IPS-15b (cell line): ENCODE measurements around the gene BUB1B.
"Not testable (repeated sequence)": the region's sequence is repeated elsewhere in the genome, so short reads cannot be mapped to it uniquely, and the experiment has no call there.

Experiments
- H3K27me3 ChIP-seq: one replicate; pipeline ENCODE4 v1.6.1; 2013; ENCODE audit warnings: low read length; ENCODE audit not compliant: control insufficient read depth, insufficient read depth
- H3K36me3 ChIP-seq: one replicate; pipeline ENCODE4 v1.6.1; 2013; ENCODE audit warnings: low read length; ENCODE audit not compliant: control insufficient read depth, insufficient read depth
- H3K4me1 ChIP-seq: one replicate; pipeline ENCODE4 v1.6.1; 2013; ENCODE audit warnings: mild to moderate bottlenecking, low read length; ENCODE audit not compliant: control insufficient read depth, insufficient read depth
- H3K4me3 ChIP-seq: one replicate; pipeline ENCODE4 v1.5.1; 2013; ENCODE audit warnings: low read depth, low read length
- H3K9ac ChIP-seq: one replicate; pipeline ENCODE4 v1.6.1; 2013; ENCODE audit warnings: low read depth, mild to moderate bottlenecking, low read length
- H3K9me3 ChIP-seq: one replicate; pipeline ENCODE4 v1.6.1; 2013; ENCODE audit warnings: mild to moderate bottlenecking, low read length; ENCODE audit not compliant: control insufficient read depth, insufficient read depth

BUB1B gene

DNA sequence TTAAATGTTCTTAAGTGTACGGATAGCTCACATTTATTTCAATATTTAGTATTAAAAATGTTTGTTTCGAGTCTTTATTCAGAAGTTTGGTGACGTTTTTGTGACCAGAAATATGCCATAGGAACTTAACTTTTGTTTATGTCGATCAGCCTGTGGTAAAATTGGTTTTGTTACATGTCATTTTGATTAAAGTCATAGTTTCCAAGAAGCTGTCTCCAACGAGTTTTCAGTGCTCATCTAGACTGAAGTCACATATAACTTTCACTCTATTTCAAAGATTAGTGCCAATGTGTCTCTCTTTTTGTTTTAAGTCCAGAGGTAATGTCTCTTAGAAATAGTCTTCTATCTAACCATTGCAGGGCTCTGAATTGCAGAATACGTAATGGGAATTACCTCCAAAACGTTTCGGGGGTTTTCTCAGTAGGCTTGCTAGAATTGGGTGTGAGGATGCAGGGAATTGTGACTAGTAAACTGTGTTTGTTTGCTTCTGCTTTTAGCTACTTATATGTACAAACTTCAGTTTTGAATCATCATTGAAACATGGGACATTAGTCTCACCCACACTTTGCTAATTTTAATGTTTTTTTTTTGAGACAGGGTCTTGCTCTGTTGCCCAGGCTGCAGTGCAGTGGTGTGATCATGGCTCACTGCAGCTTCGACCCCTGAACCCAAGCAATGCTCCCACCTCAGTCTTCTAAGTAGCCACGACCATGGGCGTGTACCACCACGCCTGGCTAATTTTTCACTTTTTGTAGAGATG is 3.0 kb downstream of the BUB1B start:
- Histone ChIP-seq H3K4me1 (peaks cover 5% of the 10 kb centered on the region), H3K4me3 (no peak overlapping the region), H3K9me3 (no peaks in the 10 kb centered on the region), H3K27me3 (no peaks in the 10 kb centered on the region), H3K36me3 (no peaks in the 10 kb centered on the region), H3K9ac (no peak overlapping the region)

DNA sequence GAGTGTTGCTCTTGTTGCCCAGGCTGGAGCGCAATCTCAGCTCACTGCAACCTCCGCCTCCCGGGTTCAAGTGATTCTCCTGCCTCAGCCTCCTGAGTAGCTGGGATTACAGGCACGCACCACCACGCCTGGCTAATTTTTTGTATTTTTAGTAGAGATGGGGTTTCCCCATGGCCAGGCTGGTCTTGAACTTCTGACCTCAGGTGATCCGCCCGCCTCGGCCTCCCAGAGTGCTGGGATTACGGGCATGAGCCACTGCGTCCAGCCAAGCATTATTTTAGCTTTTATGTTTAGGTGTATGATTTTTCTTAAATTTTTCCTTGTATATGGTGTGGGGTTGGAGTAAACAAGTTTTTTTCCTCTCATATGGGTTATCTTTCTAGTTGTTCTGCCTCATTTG is 6.5 kb downstream of the BUB1B start:
- not testable (repeated sequence) for H3K9ac ChIP-seq, H3K9me3 ChIP-seq, H3K4me3 ChIP-seq, H3K36me3 ChIP-seq, H3K27me3 ChIP-seq, H3K4me1 ChIP-seq

DNA sequence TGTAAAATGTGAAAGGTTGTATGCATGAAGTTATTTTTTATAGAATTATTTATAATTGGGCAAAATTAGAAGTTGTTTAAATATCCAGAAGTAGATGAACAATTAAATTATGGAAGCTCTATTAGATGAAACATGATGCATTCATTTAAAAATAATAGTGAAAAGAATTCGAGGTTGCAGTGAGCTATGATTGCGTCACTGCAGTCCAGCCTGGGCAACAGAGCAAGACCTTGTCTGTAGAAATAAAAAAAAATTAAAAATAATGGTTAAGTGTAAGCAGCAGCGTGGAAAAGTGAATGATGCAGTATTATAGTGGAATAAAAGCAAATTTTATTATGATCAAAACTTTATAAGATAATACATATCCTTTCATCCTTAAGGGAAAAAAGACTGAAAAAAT is 14.3 kb downstream of the BUB1B start:
- peaks cover 6% of the 10 kb centered on the region for H3K36me3 ChIP-seq
- no peaks in the 10 kb centered on the region for H3K9me3 ChIP-seq
- H3K27me3 ChIP-seq, result no peaks in the 10 kb centered on the region
- H3K4me3 ChIP-seq, result no peak overlapping the region
- H3K4me1 ChIP-seq, result no peaks in the 10 kb centered on the region
- no peak overlapping the region for H3K9ac ChIP-seq

DNA sequence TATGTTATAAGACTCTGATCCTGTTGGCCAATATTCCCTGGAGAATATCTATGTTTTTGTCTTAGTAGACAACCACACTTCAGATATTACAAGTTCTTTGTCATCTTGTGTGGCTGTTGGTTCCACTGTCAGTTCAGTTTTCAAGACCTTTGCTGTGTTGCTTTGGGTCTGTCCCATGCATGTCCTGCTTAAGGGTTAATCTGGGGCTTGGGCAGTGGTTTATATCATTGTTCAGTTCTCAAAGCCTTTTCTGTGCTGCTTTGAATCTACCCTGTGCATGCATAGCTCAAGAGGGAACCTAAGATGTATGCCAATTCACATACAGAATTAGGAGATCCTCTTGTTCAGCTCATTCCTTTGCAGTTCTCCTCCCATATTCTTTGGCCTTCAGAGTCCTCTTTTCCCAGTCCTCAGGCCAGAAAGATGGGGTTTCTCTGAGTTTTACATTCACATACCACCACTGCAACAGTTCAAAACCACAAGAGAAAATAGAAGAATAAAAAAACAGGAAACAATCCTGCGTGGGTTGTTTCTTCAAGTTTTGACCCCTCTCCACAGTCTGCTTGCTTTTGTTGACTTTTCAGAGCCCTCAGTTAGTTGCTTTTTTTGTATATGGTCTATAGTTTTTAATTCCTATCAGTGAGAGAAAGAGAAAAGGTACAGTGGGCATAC is 21.6 kb downstream of the BUB1B start:
- no peak overlapping the region for H3K9ac ChIP-seq
- H3K4me3 ChIP-seq, result no peak overlapping the region
- H3K36me3 ChIP-seq, result peaks cover 17% of the 10 kb centered on the region
- no peaks in the 10 kb centered on the region for H3K27me3 ChIP-seq
- no peaks in the 10 kb centered on the region for H3K9me3 ChIP-seq
- no peaks in the 10 kb centered on the region for H3K4me1 ChIP-seq

DNA sequence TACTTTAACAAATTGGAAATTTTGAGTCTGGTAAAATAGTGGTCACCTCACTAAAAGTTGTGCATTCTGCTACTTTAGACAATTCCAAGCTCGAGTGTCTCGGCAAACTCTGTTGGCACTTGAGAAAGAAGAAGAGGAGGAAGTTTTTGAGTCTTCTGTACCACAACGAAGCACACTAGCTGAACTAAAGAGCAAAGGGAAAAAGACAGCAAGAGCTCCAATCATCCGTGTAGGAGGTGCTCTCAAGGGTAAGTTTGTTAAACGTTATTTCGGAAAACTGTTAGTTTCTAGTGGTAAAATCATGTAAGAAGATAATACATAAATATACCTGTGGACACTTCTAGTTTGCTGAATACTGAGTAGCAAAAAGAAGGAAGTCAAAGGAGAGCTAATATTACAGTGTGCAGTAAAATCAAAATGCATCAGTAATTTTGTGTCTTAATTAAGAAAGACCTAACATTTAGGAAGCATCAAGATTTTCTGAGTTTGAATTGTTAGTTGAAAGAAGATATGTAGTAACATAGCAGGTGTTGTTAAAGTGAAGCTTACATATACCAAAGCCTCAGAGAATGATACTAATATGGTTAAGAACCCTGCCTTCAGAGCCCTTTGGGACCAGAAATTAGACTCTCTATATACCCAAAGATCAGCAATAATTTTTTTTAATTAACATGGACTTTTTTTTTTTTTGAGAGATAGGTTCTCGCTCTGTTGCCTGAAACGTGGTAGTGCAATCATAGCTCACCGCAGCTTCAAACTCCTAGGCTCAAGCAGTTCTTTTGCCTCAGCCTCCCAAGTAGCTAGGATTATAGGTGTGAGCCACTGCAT is 23.0 kb downstream of the BUB1B start:
- Histone ChIP-seq H3K4me3 (no peak overlapping the region), H3K4me1 (no peaks in the 10 kb centered on the region), H3K36me3 (peaks cover 21% of the 10 kb centered on the region), H3K27me3 (no peaks in the 10 kb centered on the region), H3K9me3 (no peaks in the 10 kb centered on the region), H3K9ac (no peak overlapping the region)

DNA sequence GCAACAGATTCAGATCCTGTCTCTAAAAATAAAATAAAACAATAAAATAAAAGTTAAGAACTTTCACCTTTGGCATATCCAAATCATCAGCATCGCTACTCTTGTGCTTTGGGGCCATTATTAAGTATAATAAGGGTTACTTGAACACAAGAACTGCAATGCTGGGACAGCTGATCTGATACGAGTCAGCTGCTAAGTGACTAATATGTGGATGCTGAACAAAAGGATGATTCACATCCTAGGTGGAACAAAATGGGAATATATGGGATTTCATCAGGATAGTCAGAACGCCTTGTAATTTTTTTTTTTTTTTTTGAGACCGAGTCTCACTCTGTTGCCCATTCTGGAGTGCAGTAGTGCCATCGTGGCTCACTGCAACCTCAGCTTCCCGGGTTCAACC is 29.7 kb downstream of the BUB1B start:
- peaks cover 22% of the 10 kb centered on the region for H3K36me3 ChIP-seq
- no peaks in the 10 kb centered on the region for H3K9me3 ChIP-seq
- no peak overlapping the region for H3K9ac ChIP-seq
- no peaks in the 10 kb centered on the region for H3K4me1 ChIP-seq
- no peaks in the 10 kb centered on the region for H3K27me3 ChIP-seq
- no peak overlapping the region for H3K4me3 ChIP-seq

DNA sequence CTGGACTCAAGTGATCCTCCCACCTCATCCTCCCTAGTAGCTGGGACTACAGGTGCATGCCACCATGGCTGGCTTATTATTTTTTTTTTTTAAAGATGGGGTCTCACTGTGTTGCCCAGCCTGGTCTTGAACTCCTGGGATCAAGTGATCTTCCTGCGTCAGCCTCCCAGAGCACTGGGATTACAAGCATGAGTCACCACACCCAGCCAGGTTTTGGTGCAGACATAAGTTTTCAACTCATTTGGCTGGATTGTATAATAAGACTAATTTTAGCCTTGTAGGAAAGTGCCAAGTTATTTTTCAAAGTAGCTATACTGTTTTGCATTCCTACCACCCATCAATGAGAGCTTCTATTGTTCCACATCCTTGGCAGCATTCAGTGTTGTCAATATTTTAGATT is 32.1 kb downstream of the BUB1B start:
- peaks cover 26% of the 10 kb centered on the region for H3K36me3 ChIP-seq
- H3K9ac ChIP-seq, result no peak overlapping the region
- H3K4me1 ChIP-seq, result no peaks in the 10 kb centered on the region
- H3K27me3 ChIP-seq, result no peaks in the 10 kb centered on the region
- H3K9me3 ChIP-seq, result no peaks in the 10 kb centered on the region
- H3K4me3 ChIP-seq, result no peak overlapping the region

DNA sequence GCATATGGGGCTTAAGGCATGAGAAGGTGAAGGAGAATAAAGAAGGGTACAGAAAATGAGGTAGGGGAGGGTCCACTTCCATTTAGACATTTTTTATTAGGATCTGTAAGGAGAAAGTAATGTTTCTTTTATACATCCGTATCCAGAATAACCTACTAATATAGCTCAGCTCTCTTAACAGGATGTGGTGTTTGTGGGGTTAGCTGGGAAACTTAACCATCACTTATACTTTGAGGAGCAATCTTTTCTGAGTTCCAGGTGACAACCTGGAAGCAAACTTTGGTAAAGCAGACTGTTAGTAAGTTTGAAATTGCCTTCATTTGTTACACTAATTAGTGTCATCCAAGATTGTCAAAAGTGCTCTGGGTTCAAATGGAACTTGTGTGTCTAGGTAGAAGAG is 36.6 kb downstream of the BUB1B start:
- H3K36me3 ChIP-seq, result peaks cover 22% of the 10 kb centered on the region
- no peaks in the 10 kb centered on the region for H3K27me3 ChIP-seq
- H3K9me3 ChIP-seq, result no peaks in the 10 kb centered on the region
- no peak overlapping the region for H3K9ac ChIP-seq
- H3K4me3 ChIP-seq, result no peak overlapping the region
- H3K4me1 ChIP-seq, result no peaks in the 10 kb centered on the region

DNA sequence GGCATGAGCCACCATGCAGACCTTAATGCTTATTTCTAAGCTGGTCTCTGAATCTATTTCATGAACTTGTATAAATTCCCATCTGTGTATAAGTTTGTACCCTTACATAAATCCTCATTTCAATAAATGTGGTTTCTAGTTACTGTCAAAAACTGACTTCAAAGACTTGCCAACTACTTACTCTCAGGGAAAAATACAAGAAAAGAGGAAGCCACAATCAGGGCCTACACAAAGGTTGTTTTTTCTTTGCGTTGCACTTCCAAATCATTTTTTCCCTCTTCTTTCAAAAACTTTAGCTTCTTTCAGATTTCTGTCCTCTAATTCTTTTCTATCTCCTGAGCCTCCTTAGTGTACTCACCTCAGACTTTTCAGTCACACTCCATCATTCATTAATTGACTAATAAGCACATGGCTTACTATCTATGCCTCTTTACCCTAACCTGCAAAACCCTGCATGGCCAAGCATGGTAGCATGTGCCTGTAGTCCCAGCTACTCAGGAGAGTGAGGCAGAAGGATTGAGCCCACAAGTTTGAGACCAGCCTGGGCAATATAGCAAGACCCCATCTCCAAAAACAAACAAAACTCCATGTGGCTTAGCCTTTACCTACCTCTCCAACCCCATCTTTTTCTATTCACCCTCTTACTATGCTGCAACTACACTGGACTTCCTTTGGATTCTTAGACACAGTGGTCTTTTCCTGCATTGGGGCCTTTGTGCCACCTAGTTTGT is 37.7 kb downstream of the BUB1B start:
- peaks cover 26% of the 10 kb centered on the region for H3K36me3 ChIP-seq
- no peaks in the 10 kb centered on the region for H3K9me3 ChIP-seq
- no peaks in the 10 kb centered on the region for H3K27me3 ChIP-seq
- no peaks in the 10 kb centered on the region for H3K4me1 ChIP-seq
- H3K4me3 ChIP-seq, result no peak overlapping the region
- no peak overlapping the region for H3K9ac ChIP-seq

DNA sequence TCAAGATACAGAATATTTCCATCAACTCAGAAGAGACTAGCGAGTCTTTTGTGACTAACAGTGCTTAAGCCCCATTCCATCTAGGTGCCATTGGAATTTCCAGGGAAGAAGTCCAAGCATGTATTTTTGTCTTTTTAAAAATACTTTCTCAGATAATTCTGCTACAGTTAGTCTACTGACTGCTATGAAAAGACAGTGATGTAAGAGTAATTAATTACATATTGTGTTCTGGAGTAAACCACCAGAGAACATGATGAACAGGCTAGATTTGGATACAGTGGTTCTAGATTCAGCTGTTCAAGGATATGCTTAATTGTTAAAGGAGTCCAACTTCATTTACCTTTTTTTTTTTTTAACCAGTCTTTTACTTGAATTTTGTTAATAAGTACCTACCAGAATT is 43.2 kb downstream of the BUB1B start:
- H3K36me3 ChIP-seq, result peaks cover 35% of the 10 kb centered on the region
- H3K27me3 ChIP-seq, result no peaks in the 10 kb centered on the region
- H3K4me1 ChIP-seq, result no peaks in the 10 kb centered on the region
- H3K9me3 ChIP-seq, result no peaks in the 10 kb centered on the region
- no peak overlapping the region for H3K9ac ChIP-seq
- no peak overlapping the region for H3K4me3 ChIP-seq

DNA sequence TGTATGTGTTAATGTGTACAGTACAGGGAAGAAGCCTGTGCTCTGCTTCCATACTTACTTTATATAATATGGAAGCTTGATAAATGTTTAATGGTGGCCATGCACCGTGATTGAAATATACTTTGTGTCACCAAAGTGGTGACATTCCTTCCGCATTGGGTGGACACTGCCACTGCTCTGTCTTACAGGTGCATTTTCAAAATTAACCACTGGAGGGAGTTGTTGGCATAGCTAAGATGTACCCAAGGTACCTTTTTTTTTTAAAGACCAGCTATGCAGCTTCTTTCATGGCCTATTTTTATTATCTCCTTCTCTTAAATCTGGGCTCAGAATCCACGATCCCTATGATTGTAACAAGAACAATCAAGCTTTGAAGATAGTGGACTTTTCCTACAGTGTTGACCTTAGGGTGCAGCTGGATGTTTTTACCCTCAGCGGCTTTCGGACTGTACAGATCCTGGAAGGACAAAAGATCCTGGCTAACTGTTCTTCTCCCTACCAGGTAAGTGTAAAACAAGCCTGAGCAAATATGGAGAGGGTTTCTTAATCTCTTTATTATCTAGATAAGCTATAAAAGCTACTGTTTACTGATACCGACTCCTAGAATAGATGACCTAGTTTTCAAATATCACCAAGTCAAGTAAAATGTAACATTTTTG is 56.4 kb downstream of the BUB1B start:
- Histone ChIP-seq H3K9ac (no peak overlapping the region), H3K4me3 (no peak overlapping the region), H3K4me1 (no peaks in the 10 kb centered on the region), H3K9me3 (no peaks in the 10 kb centered on the region), H3K36me3 (peaks cover 30% of the 10 kb centered on the region), H3K27me3 (no peaks in the 10 kb centered on the region)
